Brain microvascular endothelial cell (primary cell): ENCODE data around the gene DTNB.

Experiments used
- DNase-seq: peaks from one replicate; pipeline ENCODE4 v3.0.0-alpha.2; 2020
- H3K27ac ChIP-seq: fragments of 250-450 bp; sonication (Bioruptor Pico); 2 replicates; pipeline ENCODE4 v1.5.1; 2020; ENCODE audit warnings: mild to moderate bottlenecking, moderate library complexity
- H3K27me3 ChIP-seq: fragments of 250-450 bp; sonication (Bioruptor Pico); replicated peaks from 2 replicates; pipeline ENCODE4 v1.5.1; 2020; ENCODE audit warnings: mild to moderate bottlenecking
- H3K36me3 ChIP-seq: fragments of 250-450 bp; sonication (Bioruptor Pico); replicated peaks from 2 replicates; pipeline ENCODE4 v1.5.1; 2020; ENCODE audit warnings: mild to moderate bottlenecking
- H3K4me3 ChIP-seq: 2 replicates; pipeline ENCODE4 v1.5.1; 2011; ENCODE audit warnings: low read depth, mild to moderate bottlenecking, control low read depth, low read length, moderate library complexity
- CTCF ChIP-seq: IDR thresholded peaks from 2 replicates; pipeline ENCODE4 v1.5.1; 2011; ENCODE audit warnings: low read depth, mild to moderate bottlenecking, moderate library complexity, low read length, control low read depth, inconsistent platforms; ENCODE audit errors: missing control alignments
- in situ Hi-C: cut with HindIII; loops from 2 replicates; pipeline ENCODE4 v1.10.0; 2017; ENCODE audit warnings: low sequenced_read_pairs, low pct_ligation_motif_present

DTNB gene

GRCh38 chr2:25481381-25482300, 191.7 kb downstream of the DTNB start:
- DNase-seq = peak; percentile 20
- Histone ChIP-seq H3K36me3 (no peaks in the 10 kb centered on the region), H3K4me3 (no peak overlapping the region), H3K27me3 (no peaks in the 10 kb centered on the region), H3K27ac (no peak overlapping the region)
- no peak for TF ChIP-seq CTCF
- in situ Hi-C loops = no loop called here

GRCh38 chr2:25480561-25480960, 192.8 kb downstream of the DTNB start:
- H3K27ac ChIP-seq = no peak overlapping the region
- in situ Hi-C loops = no loop called here
- H3K4me3 ChIP-seq = no peak overlapping the region
- H3K27me3 ChIP-seq = no peaks in the 10 kb centered on the region
- TF ChIP-seq CTCF = no peak
- no peak for DNase-seq
- no peaks in the 10 kb centered on the region for H3K36me3 ChIP-seq

GRCh38 chr2:25479761-25480160, 193.6 kb downstream of the DTNB start:
- H3K36me3 ChIP-seq = no peaks in the 10 kb centered on the region
- no peaks in the 10 kb centered on the region for H3K27me3 ChIP-seq
- in situ Hi-C loops = no loop called here
- no peak overlapping the region for H3K27ac ChIP-seq
- TF ChIP-seq CTCF = no peak
- DNase-seq = no peak
- no peak overlapping the region for H3K4me3 ChIP-seq

GRCh38 chr2:25478736-25479135, 194.6 kb downstream of the DTNB start:
- H3K36me3 ChIP-seq = no peaks in the 10 kb centered on the region
- H3K27me3 ChIP-seq = no peaks in the 10 kb centered on the region
- no peak overlapping the region for H3K27ac ChIP-seq
- in situ Hi-C loops = no loop called here
- H3K4me3 ChIP-seq = no peak overlapping the region
- TF ChIP-seq CTCF = no peak
- DNase-seq = no peak

GRCh38 chr2:25473758-25474340, 199.5 kb downstream of the DTNB start:
- no peaks in the 10 kb centered on the region for H3K27me3 ChIP-seq
- in situ Hi-C loops = no loop called here
- no peak for TF ChIP-seq CTCF
- no peak overlapping the region for H3K27ac ChIP-seq
- H3K36me3 ChIP-seq = no peaks in the 10 kb centered on the region
- H3K4me3 ChIP-seq = no peak overlapping the region
- DNase-seq = no peak
